Endothelial cell of umbilical vein (primary cell): ENCODE measurements around the gene UBR7. TPM values are rescaled to one million over a fixed set of nuclear protein-coding genes. Genes with fewer than 3 reads are reported as not detected.

Source experiments
- BruUV-seq: library from RNA; stranded (reverse); fragments of 400-500 nt; replicated peaks from 2 replicates; lab custom pipeline; 2021; lab: Mats Ljungman, UMichigan
- CTCF ChIA-PET: fragments of 300-600, 350-600 bp; sonication (Branson Sonifier 250); formaldehyde crosslinking; loops from one replicate; lab custom pipeline; 2021; ENCODE audit warnings: antibody characterized with exemption, inconsistent platforms; lab: Charles Lee
- POLR2A ChIA-PET: fragments of 300-600, 350-600 bp; sonication (Branson Sonifier 250); formaldehyde crosslinking; loops from one replicate; lab custom pipeline; 2021; ENCODE audit warnings: antibody characterized with exemption, inconsistent platforms; lab: Charles Lee
- DNase-seq: peaks from one replicate; pipeline ENCODE4 v3.0.0-alpha.2; 2011; ENCODE audit warnings: low read depth, low spot score
- FAIRE-seq: peaks from 2 replicates; lab custom pipeline; 2011; peaks lifted over from hg19 to GRCh38; lab: Jason Lieb, UNC
- H2AFZ ChIP-seq: 2 replicates; pipeline ENCODE4 v1.6.0; 2012; ENCODE audit warnings: low read depth, low read length, control low read depth, inconsistent platforms
- H3K27ac ChIP-seq: 2 replicates; pipeline ENCODE4 v1.5.1; 2011; ENCODE audit warnings: low read depth, mild to moderate bottlenecking, control low read depth, low read length, moderate library complexity; ENCODE audit not compliant: insufficient read depth
- H3K27me3 ChIP-seq, 2 experiments: 2 replicates each; pipeline versions ENCODE4 v1.6.0 to v1.6.1; 2011; ENCODE audit warnings: low read length in 2 of 2, mixed read lengths in 1 of 2; ENCODE audit not compliant: control insufficient read depth in 2 of 2, insufficient read depth in 2 of 2
- H3K36me3 ChIP-seq, 2 experiments: 2 replicates in 1 of 2; 3 replicates in 1 of 2; pipeline ENCODE4 v1.5.1; 2011; ENCODE audit warnings: low read length in 2 of 2, mild to moderate bottlenecking in 1 of 2, moderate library complexity in 1 of 2; ENCODE audit not compliant: control insufficient read depth in 2 of 2, insufficient read depth in 2 of 2; ENCODE audit errors: extremely low read depth in 1 of 2
- H3K4me1 ChIP-seq: 3 replicates; pipeline ENCODE4 v1.5.1; 2011; ENCODE audit warnings: mild to moderate bottlenecking, low read length; ENCODE audit not compliant: control insufficient read depth, insufficient read depth; ENCODE audit errors: extremely low read depth
- H3K4me2 ChIP-seq: 2 replicates; pipeline ENCODE4 v1.6.1; 2011; ENCODE audit warnings: low read length, control low read depth, mixed read lengths; ENCODE audit not compliant: insufficient read depth
- H3K4me3 ChIP-seq, 3 experiments: fragments of 200-600 bp in 1 of 3; sonication (generic), shearing (Covaris generic) in 1 of 3; replicated peaks in 1 of 3; 2 replicates each; pipeline ENCODE4 v1.5.1; 2011 to 2016; ENCODE audit warnings: control low read depth in 3 of 3, low read length in 3 of 3, mild to moderate bottlenecking in 2 of 3, inconsistent platforms in 1 of 3, low read depth in 1 of 3, moderate library complexity in 1 of 3; ENCODE audit not compliant: insufficient read depth in 1 of 3
- H3K79me2 ChIP-seq: 2 replicates; pipeline ENCODE4 v1.6.0; 2012; ENCODE audit warnings: low read length, inconsistent platforms; ENCODE audit not compliant: control insufficient read depth, insufficient read depth
- H3K9ac ChIP-seq: replicated peaks from 2 replicates; pipeline ENCODE3; 2011; ENCODE audit warnings: low read length, control low read depth; ENCODE audit not compliant: insufficient read depth; ENCODE audit errors: extremely low read depth
- H3K9me1 ChIP-seq: replicated peaks from 3 replicates; pipeline ENCODE4 v1.6.0; 2011; ENCODE audit warnings: mild to moderate bottlenecking, low read length; ENCODE audit not compliant: control insufficient read depth, insufficient read depth; ENCODE audit errors: extremely low read depth
- H3K9me3 ChIP-seq: replicated peaks from 2 replicates; pipeline ENCODE4 v1.5.1; 2012; ENCODE audit warnings: low read length, inconsistent platforms; ENCODE audit not compliant: control insufficient read depth, insufficient read depth
- H4K20me1 ChIP-seq: replicated peaks from 2 replicates; pipeline ENCODE3; 2011; ENCODE audit warnings: mild to moderate bottlenecking, low read length; ENCODE audit not compliant: control insufficient read depth, insufficient read depth; ENCODE audit errors: extremely low read depth
- EZH2 ChIP-seq: IDR thresholded peaks from 2 replicates; pipeline ENCODE4 v1.6.1; 2012; ENCODE audit warnings: borderline replicate concordance, low read depth, mild to moderate bottlenecking, moderate library complexity, low read length, inconsistent platforms; ENCODE audit not compliant: severe bottlenecking
- FOS ChIP-seq: IDR thresholded peaks from 2 replicates; pipeline ENCODE4 v1.6.1; 2011; ENCODE audit warnings: mild to moderate bottlenecking, low read length, moderate library complexity, borderline replicate concordance; ENCODE audit not compliant: insufficient read depth
- GATA2 ChIP-seq: IDR thresholded peaks from 2 replicates; pipeline ENCODE4 v1.7.0; 2011; ENCODE audit warnings: low read depth, mild to moderate bottlenecking, moderate library complexity, mixed read lengths, low read length; ENCODE audit not compliant: insufficient read length, insufficient read depth
- JUN ChIP-seq: IDR thresholded peaks from 2 replicates; pipeline ENCODE4 v1.6.1; 2011; ENCODE audit warnings: borderline replicate concordance, low read depth; ENCODE audit not compliant: insufficient read length, insufficient read depth
- MAX ChIP-seq: IDR thresholded peaks from 2 replicates; pipeline ENCODE4 v1.6.1; 2011; ENCODE audit not compliant: insufficient read depth, insufficient read length
- MYC ChIP-seq: IDR thresholded peaks from one replicate; pipeline ENCODE4 v1.6.1; 2011; ENCODE audit warnings: mild to moderate bottlenecking, low read depth, low read length
- POLR2A ChIP-seq: IDR thresholded peaks from 2 replicates; pipeline ENCODE4 v1.6.1; 2012; ENCODE audit warnings: low read depth, mild to moderate bottlenecking, control low read depth, low read length
- POLR2AphosphoS5 ChIP-seq: IDR thresholded peaks from 2 replicates; pipeline ENCODE4 v1.6.1; 2012; ENCODE audit warnings: low read depth, mild to moderate bottlenecking, control low read depth, low read length, moderate library complexity; ENCODE audit not compliant: insufficient read depth
- dilution Hi-C: fragments of 300-500 bp; cut with MboI; formaldehyde crosslinking; loops from one replicate; pipeline ENCODE4 v1.15.0; 2019; ENCODE audit warnings: low sequenced_read_pairs; ENCODE audit not compliant: extremely low pct_ligation_motif_present
- intact Hi-C: fragments of 100-400 bp; cut with micrococcal nuclease; formaldehyde crosslinking; loops from one replicate; pipeline ENCODE4 v1.10.0; 2022
- polyA plus RNA-seq, 4 experiments: library from polyadenylated mRNA; depleted of rRNA in 3 of 4; stranded (reverse) in 3 of 4; unstranded in 1 of 4; fragments of >200 nt; gene quantifications; 2 replicates each; pipeline versions ENCODE4 v1.2.1 to v1.2.3, GENCODE V29; 2011 to 2012; ENCODE audit warnings: missing spikeins in 1 of 4
- total RNA-seq: library from RNA; stranded (reverse); gene quantifications from 2 replicates; pipeline ENCODE4 v1.2.3, GENCODE V29; 2021
- TF ChIP-seq, protein P1 (sequence below), 2 donors: IDR thresholded peaks; 1 replicate in 1 of 2; 2 replicates in 1 of 2; pipeline ENCODE4 v1.5.1; 2011; ENCODE audit warnings: low read length in 2 of 2, mild to moderate bottlenecking in 2 of 2, moderate library complexity in 2 of 2, control low read depth in 1 of 2, inconsistent platforms in 1 of 2, low read depth in 1 of 2; ENCODE audit not compliant: insufficient read depth in 1 of 2; ENCODE audit errors: extremely low read depth in 1 of 2

Gene UBR7
- total and polyA plus RNA-seq, 2 donors (not counting 3 experiments of a cell fraction or from before 2014, with no cell fraction given), result 16.8 to 24.1 TPM

DNA sequence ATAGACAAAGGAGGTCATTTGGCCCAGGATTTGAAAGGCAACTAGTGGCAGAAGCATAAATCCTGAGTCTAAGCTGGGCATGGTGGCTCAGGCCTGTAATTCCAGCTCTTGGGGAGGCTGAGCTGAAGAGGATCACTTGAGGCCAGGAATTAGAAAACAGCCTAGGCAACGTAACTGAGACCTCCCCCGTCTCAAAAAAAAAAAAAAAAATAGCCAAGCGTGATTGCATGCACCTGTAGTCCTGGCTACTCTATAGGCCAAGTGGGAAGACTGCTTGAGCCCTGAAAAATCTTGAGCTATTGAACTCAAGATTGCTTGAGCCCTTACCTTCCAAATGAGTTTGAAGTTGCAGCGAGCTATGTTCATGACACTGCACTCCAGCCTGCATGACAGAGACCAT lies 8.0 kb upstream of the UBR7 start:
- dilution Hi-C loops (no loop called here), intact Hi-C loops (no loop called here)
- no peaks in the 10 kb centered on the region for H4K20me1 ChIP-seq
- TF ChIP-seq JUN (no peak), GATA2 (no peak), FOS (no peak), MAX (no peak), POLR2A (no peak), EZH2 (no peak), MYC (no peak), POLR2AphosphoS5 (no peak)
- TF ChIP-seq, protein P1, sequence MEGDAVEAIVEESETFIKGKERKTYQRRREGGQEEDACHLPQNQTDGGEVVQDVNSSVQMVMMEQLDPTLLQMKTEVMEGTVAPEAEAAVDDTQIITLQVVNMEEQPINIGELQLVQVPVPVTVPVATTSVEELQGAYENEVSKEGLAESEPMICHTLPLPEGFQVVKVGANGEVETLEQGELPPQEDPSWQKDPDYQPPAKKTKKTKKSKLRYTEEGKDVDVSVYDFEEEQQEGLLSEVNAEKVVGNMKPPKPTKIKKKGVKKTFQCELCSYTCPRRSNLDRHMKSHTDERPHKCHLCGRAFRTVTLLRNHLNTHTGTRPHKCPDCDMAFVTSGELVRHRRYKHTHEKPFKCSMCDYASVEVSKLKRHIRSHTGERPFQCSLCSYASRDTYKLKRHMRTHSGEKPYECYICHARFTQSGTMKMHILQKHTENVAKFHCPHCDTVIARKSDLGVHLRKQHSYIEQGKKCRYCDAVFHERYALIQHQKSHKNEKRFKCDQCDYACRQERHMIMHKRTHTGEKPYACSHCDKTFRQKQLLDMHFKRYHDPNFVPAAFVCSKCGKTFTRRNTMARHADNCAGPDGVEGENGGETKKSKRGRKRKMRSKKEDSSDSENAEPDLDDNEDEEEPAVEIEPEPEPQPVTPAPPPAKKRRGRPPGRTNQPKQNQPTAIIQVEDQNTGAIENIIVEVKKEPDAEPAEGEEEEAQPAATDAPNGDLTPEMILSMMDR (IDR thresholded peaks at IDR 0.05; ENCODE audit: extremely low read depth in 1 of 2, insufficient read depth in 1 of 2, low read depth in 1 of 2, low read length in 2 of 2), result no peak
- no TSS peak for BruUV-seq
- no peak overlapping the region for H3K27ac ChIP-seq
- H3K4me3 ChIP-seq, result no peak overlapping the region
- no peaks in the 10 kb centered on the region for H3K27me3 ChIP-seq
- ChIA-PET CTCF (interaction anchor here (3.5 kb wide), 1 partner anchor 8 kb away, joined by 16 read pairs; the partner anchor contains the start of genes GON7 and UBR7), POLR2A (no interaction called here)
- DNase-seq (no peak), FAIRE-seq (no peak)
- H3K9me1 ChIP-seq, result no peaks in the 10 kb centered on the region
- no peaks in the 10 kb centered on the region for H3K4me1 ChIP-seq
- H3K79me2 ChIP-seq, result no peaks in the 10 kb centered on the region
- no peaks in the 10 kb centered on the region for H3K9me3 ChIP-seq
- no peaks in the 10 kb centered on the region for H3K36me3 ChIP-seq
- no peak overlapping the region for H3K4me2 ChIP-seq
- no peak overlapping the region for H3K9ac ChIP-seq
- H2AFZ ChIP-seq, result no peak overlapping the region
